Measurements from ENCODE around the gene PPP1R13B. TPM values are rescaled to one million over a fixed set of nuclear protein-coding genes. Genes with fewer than 3 reads are reported as not detected.

Gene PPP1R13B
- total and polyA plus RNA-seq, 2 donors, result 3.5 to 7.4 TPM

DNA sequence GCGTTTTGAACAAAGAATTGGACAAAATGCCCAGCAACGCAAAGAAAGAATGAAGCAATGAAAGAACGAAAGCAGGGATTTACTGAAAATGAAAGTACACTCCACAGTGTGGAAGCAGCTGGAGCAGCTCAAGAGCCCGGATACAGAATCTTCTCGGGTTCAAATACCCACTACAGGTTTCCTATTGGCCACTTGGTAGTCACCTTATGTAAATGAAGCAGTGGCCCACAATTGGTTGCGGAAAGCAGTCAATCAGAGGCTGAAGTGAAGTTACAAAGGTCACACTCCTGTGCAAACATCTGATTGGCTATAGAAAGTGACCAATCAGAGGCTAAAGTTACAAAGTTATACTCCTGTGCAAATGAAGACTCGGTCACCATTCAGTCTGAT is 15.0 kb upstream of the PPP1R13B start:
- H3K9me3 ChIP-seq (ENCODE audit: control insufficient read depth in 2 of 2, insufficient read depth in 1 of 2, low read length in 1 of 2), result no peaks in the 10 kb centered on the region
- no peak overlapping the region for H3K4me3 ChIP-seq (ENCODE audit: low read length in 2 of 2)
- H3K27ac ChIP-seq (ENCODE audit: low read depth in 1 of 2, low read length in 1 of 2), result no peak overlapping the region
- no peaks in the 10 kb centered on the region for H3K36me3 ChIP-seq (ENCODE audit: control insufficient read depth in 2 of 2, insufficient read depth in 2 of 2, low read length in 1 of 2)
- DNase-seq (ENCODE audit: low read depth in 6 of 9, low spot score in 9 of 9), result no peak
- WGBS, result 95% methylated on average over 7 of the region's 7 CpGs
- H3K4me1 ChIP-seq (ENCODE audit: control insufficient read depth in 2 of 2, insufficient read depth in 2 of 2, low read length in 2 of 2), result no peaks in the 10 kb centered on the region
- peaks cover 0 to 9% of the 10 kb centered on the region in 2 donors for H3K27me3 ChIP-seq (ENCODE audit: control insufficient read depth in 2 of 2, insufficient read depth in 1 of 2, low read length in 1 of 2)

GRCh38 chr14:103861413-103862392 is 14.3 kb upstream of the PPP1R13B start:
- Histone ChIP-seq H3K4me3 (ENCODE audit: low read length in 2 of 2) (no peak overlapping the region), H3K4me1 (ENCODE audit: control insufficient read depth in 2 of 2, insufficient read depth in 2 of 2, low read length in 2 of 2) (no peaks in the 10 kb centered on the region), H3K27me3 (ENCODE audit: control insufficient read depth in 2 of 2, insufficient read depth in 1 of 2, low read length in 1 of 2) (peaks cover 0 to 9% of the 10 kb centered on the region in 2 donors), H3K36me3 (ENCODE audit: control insufficient read depth in 2 of 2, insufficient read depth in 2 of 2, low read length in 1 of 2) (no peaks in the 10 kb centered on the region), H3K27ac (ENCODE audit: low read depth in 1 of 2, low read length in 1 of 2) (no peak overlapping the region), H3K9me3 (ENCODE audit: control insufficient read depth in 2 of 2, insufficient read depth in 1 of 2, low read length in 1 of 2) (no peaks in the 10 kb centered on the region)
- 81% methylated on average over 14 of the region's 14 CpGs for WGBS
- DNase-seq (ENCODE audit: low read depth in 6 of 9, low spot score in 9 of 9), result no peak

GRCh38 chr14:103859416-103860202 is 12.2 kb upstream of the PPP1R13B start:
- peaks cover 0 to 9% of the 10 kb centered on the region in 2 donors for H3K4me1 ChIP-seq (ENCODE audit: control insufficient read depth in 2 of 2, insufficient read depth in 2 of 2, low read length in 2 of 2)
- no peaks in the 10 kb centered on the region for H3K9me3 ChIP-seq (ENCODE audit: control insufficient read depth in 2 of 2, insufficient read depth in 1 of 2, low read length in 1 of 2)
- DNase-seq (ENCODE audit: low read depth in 6 of 9, low spot score in 9 of 9), result no peak
- 88% methylated on average over 17 of the region's 18 CpGs for WGBS
- H3K27ac ChIP-seq (ENCODE audit: low read depth in 1 of 2, low read length in 1 of 2), result no peak overlapping the region
- H3K4me3 ChIP-seq (ENCODE audit: low read length in 2 of 2), result no peak overlapping the region
- peaks cover 0 to 9% of the 10 kb centered on the region in 2 donors for H3K27me3 ChIP-seq (ENCODE audit: control insufficient read depth in 2 of 2, insufficient read depth in 1 of 2, low read length in 1 of 2)
- H3K36me3 ChIP-seq (ENCODE audit: control insufficient read depth in 2 of 2, insufficient read depth in 2 of 2, low read length in 1 of 2), result no peaks in the 10 kb centered on the region

GRCh38 chr14:103858063-103858781 is 10.8 kb upstream of the PPP1R13B start:
- no peak overlapping the region for H3K4me3 ChIP-seq (ENCODE audit: low read length in 2 of 2)
- H3K4me1 ChIP-seq (ENCODE audit: control insufficient read depth in 2 of 2, insufficient read depth in 2 of 2, low read length in 2 of 2), result peaks cover 0 to 9% of the 10 kb centered on the region in 2 donors
- 95% methylated on average over 13 of the region's 13 CpGs for WGBS
- no peaks in the 10 kb centered on the region for H3K9me3 ChIP-seq (ENCODE audit: control insufficient read depth in 2 of 2, insufficient read depth in 1 of 2, low read length in 1 of 2)
- H3K27me3 ChIP-seq (ENCODE audit: control insufficient read depth in 2 of 2, insufficient read depth in 1 of 2, low read length in 1 of 2), result peaks cover 0 to 9% of the 10 kb centered on the region in 2 donors
- no peaks in the 10 kb centered on the region for H3K36me3 ChIP-seq (ENCODE audit: control insufficient read depth in 2 of 2, insufficient read depth in 2 of 2, low read length in 1 of 2)
- no peak overlapping the region for H3K27ac ChIP-seq (ENCODE audit: low read depth in 1 of 2, low read length in 1 of 2)
- DNase-seq (ENCODE audit: low read depth in 6 of 9, low spot score in 9 of 9), result no peak

DNA sequence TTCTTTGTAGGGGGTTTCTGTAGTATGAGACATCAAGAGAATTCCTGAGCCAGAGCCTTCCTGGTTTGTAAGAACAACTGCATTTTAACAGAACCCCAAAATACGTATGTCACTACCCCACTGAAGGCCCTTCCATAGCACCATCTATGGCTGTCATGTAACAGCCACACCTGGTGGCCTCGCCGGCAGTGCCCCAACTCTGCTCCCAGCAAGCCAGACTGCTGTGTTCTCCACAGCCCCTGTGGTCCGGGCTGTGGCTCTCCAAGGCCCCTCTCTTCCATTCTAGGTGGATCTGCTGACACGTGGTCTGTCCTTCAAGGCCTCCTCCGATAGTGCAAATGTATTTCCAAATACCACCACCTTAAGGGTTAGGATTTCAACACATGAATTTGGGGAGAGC is 9.9 kb upstream of the PPP1R13B start:
- Histone ChIP-seq H3K4me1 (ENCODE audit: control insufficient read depth in 2 of 2, insufficient read depth in 2 of 2, low read length in 2 of 2) (peaks cover 0 to 9% of the 10 kb centered on the region in 2 donors), H3K27ac (ENCODE audit: low read depth in 1 of 2, low read length in 1 of 2) (no peak overlapping the region), H3K4me3 (ENCODE audit: low read length in 2 of 2) (no peak overlapping the region), H3K9me3 (ENCODE audit: control insufficient read depth in 2 of 2, insufficient read depth in 1 of 2, low read length in 1 of 2) (no peaks in the 10 kb centered on the region), H3K36me3 (ENCODE audit: control insufficient read depth in 2 of 2, insufficient read depth in 2 of 2, low read length in 1 of 2) (no peaks in the 10 kb centered on the region), H3K27me3 (ENCODE audit: control insufficient read depth in 2 of 2, insufficient read depth in 1 of 2, low read length in 1 of 2) (peaks cover 0 to 9% of the 10 kb centered on the region in 2 donors)
- no peak for DNase-seq (ENCODE audit: low read depth in 6 of 9, low spot score in 9 of 9)
- 80% methylated on average over 6 of the region's 6 CpGs for WGBS

GRCh38 chr14:103856607-103857006 is 9.2 kb upstream of the PPP1R13B start:
- Histone ChIP-seq H3K9me3 (ENCODE audit: control insufficient read depth in 2 of 2, insufficient read depth in 1 of 2, low read length in 1 of 2) (no peaks in the 10 kb centered on the region), H3K27ac (ENCODE audit: low read depth in 1 of 2, low read length in 1 of 2) (no peak overlapping the region), H3K4me1 (ENCODE audit: control insufficient read depth in 2 of 2, insufficient read depth in 2 of 2, low read length in 2 of 2) (peaks cover 0 to 9% of the 10 kb centered on the region in 2 donors), H3K4me3 (ENCODE audit: low read length in 2 of 2) (no peak overlapping the region), H3K36me3 (ENCODE audit: control insufficient read depth in 2 of 2, insufficient read depth in 2 of 2, low read length in 1 of 2) (no peaks in the 10 kb centered on the region), H3K27me3 (ENCODE audit: control insufficient read depth in 2 of 2, insufficient read depth in 1 of 2, low read length in 1 of 2) (peaks cover 0 to 6% of the 10 kb centered on the region in 2 donors)
- WGBS, result 78% methylated on average over 7 of the region's 7 CpGs
- DNase-seq (ENCODE audit: low read depth in 6 of 9, low spot score in 9 of 9), result no peak

DNA sequence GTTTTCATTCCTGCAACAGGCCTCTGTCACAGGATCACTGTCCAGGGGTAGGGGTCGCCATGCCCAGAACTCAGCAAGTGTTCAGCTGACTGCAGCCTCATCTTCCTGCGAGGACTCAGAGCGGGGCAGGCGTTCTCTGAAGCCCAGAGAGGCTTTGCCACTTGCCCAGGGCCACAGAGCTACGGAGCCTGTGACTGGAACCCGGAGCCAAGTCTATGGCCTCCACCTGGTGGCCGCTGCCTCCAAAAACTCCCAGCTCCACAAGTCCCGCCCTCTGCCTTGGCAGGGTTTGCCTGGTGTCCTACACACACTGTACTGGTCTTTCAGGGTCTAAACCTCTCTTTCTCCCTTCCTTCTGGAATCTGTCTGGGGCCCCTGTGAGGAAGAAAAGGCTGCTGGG is 8.7 kb upstream of the PPP1R13B start:
- no peak overlapping the region for H3K27ac ChIP-seq (ENCODE audit: low read depth in 1 of 2, low read length in 1 of 2)
- H3K36me3 ChIP-seq (ENCODE audit: control insufficient read depth in 2 of 2, insufficient read depth in 2 of 2, low read length in 1 of 2), result no peaks in the 10 kb centered on the region
- 98% methylated on average over 8 of the region's 8 CpGs for WGBS
- no peak overlapping the region for H3K4me3 ChIP-seq (ENCODE audit: low read length in 2 of 2)
- peaks cover 0 to 9% of the 10 kb centered on the region in 2 donors for H3K4me1 ChIP-seq (ENCODE audit: control insufficient read depth in 2 of 2, insufficient read depth in 2 of 2, low read length in 2 of 2)
- H3K9me3 ChIP-seq (ENCODE audit: control insufficient read depth in 2 of 2, insufficient read depth in 1 of 2, low read length in 1 of 2), result no peaks in the 10 kb centered on the region
- H3K27me3 ChIP-seq (ENCODE audit: control insufficient read depth in 2 of 2, insufficient read depth in 1 of 2, low read length in 1 of 2), result peaks cover 0 to 3% of the 10 kb centered on the region in 2 donors
- no peak for DNase-seq (ENCODE audit: low read depth in 6 of 9, low spot score in 9 of 9)

DNA sequence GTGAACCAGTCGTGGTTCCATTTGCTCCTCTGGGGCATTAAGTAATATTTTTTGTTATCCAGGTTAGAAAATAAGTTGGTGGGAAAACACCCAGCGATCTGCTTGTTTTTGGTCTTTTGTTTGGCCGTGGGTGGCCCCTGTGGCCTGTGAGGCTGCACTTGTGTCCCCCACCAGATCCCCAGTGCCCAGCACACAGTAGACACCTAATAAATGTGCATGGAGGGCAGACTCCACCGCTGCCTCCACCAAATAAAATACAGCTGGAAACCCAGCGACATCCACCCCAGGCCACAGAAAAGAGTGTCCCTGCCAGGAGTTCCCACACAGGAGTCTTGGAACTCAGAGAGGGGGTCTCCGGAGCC is 8.3 kb upstream of the PPP1R13B start:
- Histone ChIP-seq H3K4me3 (ENCODE audit: low read length in 2 of 2) (no peak overlapping the region), H3K36me3 (ENCODE audit: control insufficient read depth in 2 of 2, insufficient read depth in 2 of 2, low read length in 1 of 2) (no peaks in the 10 kb centered on the region), H3K4me1 (ENCODE audit: control insufficient read depth in 2 of 2, insufficient read depth in 2 of 2, low read length in 2 of 2) (peaks cover 0 to 9% of the 10 kb centered on the region in 2 donors), H3K27ac (ENCODE audit: low read depth in 1 of 2, low read length in 1 of 2) (peak overlapping the region in 1 of 2 donors; percentile 12), H3K27me3 (ENCODE audit: control insufficient read depth in 2 of 2, insufficient read depth in 1 of 2, low read length in 1 of 2) (peaks cover 0 to 5% of the 10 kb centered on the region in 2 donors), H3K9me3 (ENCODE audit: control insufficient read depth in 2 of 2, insufficient read depth in 1 of 2, low read length in 1 of 2) (no peaks in the 10 kb centered on the region)
- no peak for DNase-seq (ENCODE audit: low read depth in 6 of 9, low spot score in 9 of 9)
- 89% methylated on average over 6 of the region's 6 CpGs for WGBS

Data from thymus (tissue), 11 donors.